ENCODE data around the gene DUS3L.
"Not testable (repeated sequence)": the region's sequence is repeated elsewhere in the genome, so short reads cannot be mapped to it uniquely, and the experiment has no call there.

Gene DUS3L

GRCh38 chr19:5787409-5788182 is 3.4 kb downstream of the DUS3L start:
- Histone ChIP-seq H3K27ac (ENCODE audit: low read depth, low read length) (no peak overlapping the region), H3K27me3 (ENCODE audit: control insufficient read depth, insufficient read depth, low read length) (peaks cover 4% of the 10 kb centered on the region), H3K4me3 (ENCODE audit: low read length) (no peak overlapping the region), H3K36me3 (ENCODE audit: control insufficient read depth, insufficient read depth, low read length) (peaks cover 30% of the 10 kb centered on the region), H3K9ac (ENCODE audit: low read length) (no peak overlapping the region), H3K4me1 (ENCODE audit: control insufficient read depth, insufficient read depth, low read length) (peaks cover 4% of the 10 kb centered on the region)

GRCh38 chr19:5786593-5787408 is 4.2 kb downstream of the DUS3L start:
- H3K27me3 ChIP-seq (ENCODE audit: control insufficient read depth, insufficient read depth, low read length), result peaks cover 4% of the 10 kb centered on the region
- peaks cover 30% of the 10 kb centered on the region for H3K36me3 ChIP-seq (ENCODE audit: control insufficient read depth, insufficient read depth, low read length)
- H3K9ac ChIP-seq (ENCODE audit: low read length), result no peak overlapping the region
- peaks cover 4% of the 10 kb centered on the region for H3K4me1 ChIP-seq (ENCODE audit: control insufficient read depth, insufficient read depth, low read length)
- H3K27ac ChIP-seq (ENCODE audit: low read depth, low read length), result no peak overlapping the region
- H3K4me3 ChIP-seq (ENCODE audit: low read length), result no peak overlapping the region

GRCh38 chr19:5785423-5785822 is 5.5 kb downstream of the DUS3L start:
- Histone ChIP-seq H3K9ac (ENCODE audit: low read length) (no peak overlapping the region), H3K4me1 (ENCODE audit: control insufficient read depth, insufficient read depth, low read length) (peaks cover 4% of the 10 kb centered on the region), H3K36me3 (ENCODE audit: control insufficient read depth, insufficient read depth, low read length) (peaks cover 30% of the 10 kb centered on the region), H3K27me3 (ENCODE audit: control insufficient read depth, insufficient read depth, low read length) (peaks cover 4% of the 10 kb centered on the region), H3K27ac (ENCODE audit: low read depth, low read length) (no peak overlapping the region), H3K4me3 (ENCODE audit: low read length) (no peak overlapping the region)

GRCh38 chr19:5784581-5785147 is 6.3 kb downstream of the DUS3L start, which contains the start of gene PRR22:
Gene PRR22 (minus strand): TSS chr19:5784746. CDS start chr19:5784660, 86 bp downstream.
- Histone ChIP-seq H3K4me3 (ENCODE audit: low read length) (no peak within 1 kb of the TSS), H3K36me3 (ENCODE audit: control insufficient read depth, insufficient read depth, low read length) (peaks cover 30% of the 10 kb centered on the region), H3K9ac (ENCODE audit: low read length) (no peak within 1 kb of the TSS), H3K27ac (ENCODE audit: low read depth, low read length) (no peak within 1 kb of the TSS), H3K4me1 (ENCODE audit: control insufficient read depth, insufficient read depth, low read length) (no peaks in the 10 kb centered on the region), H3K27me3 (ENCODE audit: control insufficient read depth, insufficient read depth, low read length) (peaks cover 4% of the 10 kb centered on the region)

GRCh38 chr19:5782945-5783919 is 7.7 kb downstream of the DUS3L start:
- H3K4me1 ChIP-seq (ENCODE audit: control insufficient read depth, insufficient read depth, low read length), result no peaks in the 10 kb centered on the region
- H3K9ac ChIP-seq (ENCODE audit: low read length), result no peak overlapping the region
- H3K4me3 ChIP-seq (ENCODE audit: low read length), result no peak overlapping the region
- no peak overlapping the region for H3K27ac ChIP-seq (ENCODE audit: low read depth, low read length)
- peaks cover 4% of the 10 kb centered on the region for H3K27me3 ChIP-seq (ENCODE audit: control insufficient read depth, insufficient read depth, low read length)
- peaks cover 28% of the 10 kb centered on the region for H3K36me3 ChIP-seq (ENCODE audit: control insufficient read depth, insufficient read depth, low read length)

GRCh38 chr19:5782322-5782721 is 8.6 kb downstream of the DUS3L start:
- Histone ChIP-seq H3K27me3 (ENCODE audit: control insufficient read depth, insufficient read depth, low read length) (no peaks in the 10 kb centered on the region), H3K27ac (ENCODE audit: low read depth, low read length) (no peak overlapping the region), H3K4me3 (ENCODE audit: low read length) (no peak overlapping the region), H3K36me3 (ENCODE audit: control insufficient read depth, insufficient read depth, low read length) (peaks cover 20% of the 10 kb centered on the region), H3K9ac (ENCODE audit: low read length) (no peak overlapping the region), H3K4me1 (ENCODE audit: control insufficient read depth, insufficient read depth, low read length) (no peaks in the 10 kb centered on the region)

- not testable (repeated sequence) for H3K4me1 ChIP-seq (ENCODE audit: control insufficient read depth, insufficient read depth, low read length); H3K9ac ChIP-seq (ENCODE audit: low read length); H3K4me3 ChIP-seq (ENCODE audit: low read length); H3K27ac ChIP-seq (ENCODE audit: low read depth, low read length); H3K36me3 ChIP-seq (ENCODE audit: control insufficient read depth, insufficient read depth, low read length); H3K27me3 ChIP-seq (ENCODE audit: control insufficient read depth, insufficient read depth, low read length)
Observed at GRCh38 chr19:5780916-5781315, 10.0 kb downstream of the DUS3L start.

GRCh38 chr19:5778402-5778801 is 12.6 kb downstream of the DUS3L start:
- no peak overlapping the region for H3K4me3 ChIP-seq (ENCODE audit: low read length)
- H3K36me3 ChIP-seq (ENCODE audit: control insufficient read depth, insufficient read depth, low read length), result no peaks in the 10 kb centered on the region
- no peak overlapping the region for H3K9ac ChIP-seq (ENCODE audit: low read length)
- H3K4me1 ChIP-seq (ENCODE audit: control insufficient read depth, insufficient read depth, low read length), result no peaks in the 10 kb centered on the region
- no peaks in the 10 kb centered on the region for H3K27me3 ChIP-seq (ENCODE audit: control insufficient read depth, insufficient read depth, low read length)
- no peak overlapping the region for H3K27ac ChIP-seq (ENCODE audit: low read depth, low read length)

- Histone ChIP-seq H3K9ac (ENCODE audit: low read length) (no peak overlapping the region), H3K4me3 (ENCODE audit: low read length) (no peak overlapping the region), H3K36me3 (ENCODE audit: control insufficient read depth, insufficient read depth, low read length) (no peaks in the 10 kb centered on the region), H3K27ac (ENCODE audit: low read depth, low read length) (no peak overlapping the region), H3K27me3 (ENCODE audit: control insufficient read depth, insufficient read depth, low read length) (no peaks in the 10 kb centered on the region), H3K4me1 (ENCODE audit: control insufficient read depth, insufficient read depth, low read length) (no peaks in the 10 kb centered on the region)
Observed at GRCh38 chr19:5775668-5776309, 15.2 kb downstream of the DUS3L start.

- H3K27ac ChIP-seq (ENCODE audit: low read depth, low read length), result no peak overlapping the region
- no peaks in the 10 kb centered on the region for H3K36me3 ChIP-seq (ENCODE audit: control insufficient read depth, insufficient read depth, low read length)
- H3K27me3 ChIP-seq (ENCODE audit: control insufficient read depth, insufficient read depth, low read length), result no peaks in the 10 kb centered on the region
- no peaks in the 10 kb centered on the region for H3K4me1 ChIP-seq (ENCODE audit: control insufficient read depth, insufficient read depth, low read length)
- H3K9ac ChIP-seq (ENCODE audit: low read length), result no peak overlapping the region
- no peak overlapping the region for H3K4me3 ChIP-seq (ENCODE audit: low read length)
Observed at GRCh38 chr19:5774921-5775320, 16.0 kb downstream of the DUS3L start.

GRCh38 chr19:5773276-5773675 is 17.7 kb downstream of the DUS3L start:
- Histone ChIP-seq H3K9ac (ENCODE audit: low read length) (no peak overlapping the region), H3K4me1 (ENCODE audit: control insufficient read depth, insufficient read depth, low read length) (no peaks in the 10 kb centered on the region), H3K4me3 (ENCODE audit: low read length) (no peak overlapping the region), H3K36me3 (ENCODE audit: control insufficient read depth, insufficient read depth, low read length) (no peaks in the 10 kb centered on the region), H3K27ac (ENCODE audit: low read depth, low read length) (no peak overlapping the region), H3K27me3 (ENCODE audit: control insufficient read depth, insufficient read depth, low read length) (no peaks in the 10 kb centered on the region)
